ENCODE results near the gene IFRD2. TPM values are rescaled to one million over a fixed set of nuclear protein-coding genes. Genes with fewer than 3 reads are reported as not detected.
"Not testable (repeated sequence)": the region's sequence is repeated elsewhere in the genome, so short reads cannot be mapped to it uniquely, and the experiment has no call there.

Gene IFRD2
- polyA plus RNA-seq, 3 donors, result 38.6 to 50.0 (median 46.7) TPM

GRCh38 chr3:50274371-50275104, 17.7 kb downstream of the IFRD2 start:
- no peak for DNase-seq (ENCODE audit: extremely low read depth in 1 of 11, low read depth in 9 of 11, low spot score in 4 of 11)

GRCh38 chr3:50273689-50274065, 18.6 kb downstream of the IFRD2 start:
- DNase-seq (ENCODE audit: extremely low read depth in 1 of 11, low read depth in 9 of 11, low spot score in 4 of 11), result no peak

GRCh38 chr3:50272911-50273688, 19.1 kb downstream of the IFRD2 start:
- peak in 9 of 11 donors; percentile 70 to 83 (median 77) for DNase-seq (ENCODE audit: extremely low read depth in 1 of 11, low read depth in 9 of 11, low spot score in 4 of 11)

GRCh38 chr3:50272538-50272910, 19.7 kb downstream of the IFRD2 start:
- not testable (repeated sequence) for DNase-seq (ENCODE audit: extremely low read depth in 1 of 11, low read depth in 9 of 11, low spot score in 4 of 11)

- DNase-seq (ENCODE audit: extremely low read depth in 1 of 11, low read depth in 9 of 11, low spot score in 4 of 11), result no peak
Measured at GRCh38 chr3:50271314-50271936, 20.8 kb downstream of the IFRD2 start.

- DNase-seq (ENCODE audit: extremely low read depth in 1 of 11, low read depth in 9 of 11, low spot score in 4 of 11), result no peak
Measured at GRCh38 chr3:50270422-50271224, 21.6 kb downstream of the IFRD2 start.

- no peak for DNase-seq (ENCODE audit: extremely low read depth in 1 of 11, low read depth in 9 of 11, low spot score in 4 of 11)
Measured at GRCh38 chr3:50269977-50270413, 22.2 kb downstream of the IFRD2 start.

GRCh38 chr3:50269460-50269859, 22.8 kb downstream of the IFRD2 start:
- DNase-seq (ENCODE audit: extremely low read depth in 1 of 11, low read depth in 9 of 11, low spot score in 4 of 11), result no peak

GRCh38 chr3:50268703-50269451, 23.4 kb downstream of the IFRD2 start, which contains the start of gene SEMA3B:
SEMA3B (plus strand) TSS chr3:50269147; CDS start chr3:50269241, 94 bp downstream.
- peak in 4 of 11 donors; percentile 59 to 74 (median 63) for DNase-seq (ENCODE audit: extremely low read depth in 1 of 11, low read depth in 9 of 11, low spot score in 4 of 11)

- DNase-seq (ENCODE audit: extremely low read depth in 1 of 11, low read depth in 9 of 11, low spot score in 4 of 11), result no peak
Measured at GRCh38 chr3:50268276-50268675, 24.0 kb downstream of the IFRD2 start.

GRCh38 chr3:50267280-50267913, 24.8 kb downstream of the IFRD2 start:
- peak in 3 of 11 donors; percentile 65 to 68 (median 67) for DNase-seq (ENCODE audit: extremely low read depth in 1 of 11, low read depth in 9 of 11, low spot score in 4 of 11)

GRCh38 chr3:50266836-50267235, 25.4 kb downstream of the IFRD2 start:
- no peak for DNase-seq (ENCODE audit: extremely low read depth in 1 of 11, low read depth in 9 of 11, low spot score in 4 of 11)

- DNase-seq (ENCODE audit: extremely low read depth in 1 of 11, low read depth in 9 of 11, low spot score in 4 of 11), result no peak
Measured at GRCh38 chr3:50266017-50266416, 26.2 kb downstream of the IFRD2 start.

GRCh38 chr3:50265571-50265970, 26.7 kb downstream of the IFRD2 start:
- no peak for DNase-seq (ENCODE audit: extremely low read depth in 1 of 11, low read depth in 9 of 11, low spot score in 4 of 11)

- DNase-seq (ENCODE audit: extremely low read depth in 1 of 11, low read depth in 9 of 11, low spot score in 4 of 11), result no peak
Measured at GRCh38 chr3:50264964-50265485, 27.2 kb downstream of the IFRD2 start.

GRCh38 chr3:50264383-50264963, 27.8 kb downstream of the IFRD2 start:
- DNase-seq (ENCODE audit: extremely low read depth in 1 of 11, low read depth in 9 of 11, low spot score in 4 of 11), result peak in 10 of 11 donors; percentile 85 to 97 (median 92)

All from renal cortex interstitium (tissue), 11 donors.